ENCODE data around the gene PARVB. TPM values are rescaled to one million over a fixed set of nuclear protein-coding genes. Genes with fewer than 3 reads are reported as not detected.

Gene PARVB
- total and polyA plus RNA-seq, 2 of the 8 experiments (the other 6 are each of a cell fraction or from before 2014, with no cell fraction given), result 14.5 to 18.6 TPM

GRCh38 chr22:44112191-44112590 lies 88.1 kb downstream of the PARVB start (continued):
- TF ChIP-seq CHD7 (IDR thresholded peaks at IDR 0.05; ENCODE audit: insufficient replicate concordance, low read length) (no peak), SIX5 (IDR thresholded peaks at IDR 0.05; ENCODE audit: low read depth, low read length) (no peak)
